ENCODE data around the gene SF3A2. TPM values are rescaled to one million over a fixed set of nuclear protein-coding genes. Genes with fewer than 3 reads are reported as not detected.
"Not testable (repeated sequence)": the region's sequence is repeated elsewhere in the genome, so short reads cannot be mapped to it uniquely, and the experiment has no call there.

Gene SF3A2
- total RNA-seq, 1 donor from 2014 or later: 156 TPM

DNA sequence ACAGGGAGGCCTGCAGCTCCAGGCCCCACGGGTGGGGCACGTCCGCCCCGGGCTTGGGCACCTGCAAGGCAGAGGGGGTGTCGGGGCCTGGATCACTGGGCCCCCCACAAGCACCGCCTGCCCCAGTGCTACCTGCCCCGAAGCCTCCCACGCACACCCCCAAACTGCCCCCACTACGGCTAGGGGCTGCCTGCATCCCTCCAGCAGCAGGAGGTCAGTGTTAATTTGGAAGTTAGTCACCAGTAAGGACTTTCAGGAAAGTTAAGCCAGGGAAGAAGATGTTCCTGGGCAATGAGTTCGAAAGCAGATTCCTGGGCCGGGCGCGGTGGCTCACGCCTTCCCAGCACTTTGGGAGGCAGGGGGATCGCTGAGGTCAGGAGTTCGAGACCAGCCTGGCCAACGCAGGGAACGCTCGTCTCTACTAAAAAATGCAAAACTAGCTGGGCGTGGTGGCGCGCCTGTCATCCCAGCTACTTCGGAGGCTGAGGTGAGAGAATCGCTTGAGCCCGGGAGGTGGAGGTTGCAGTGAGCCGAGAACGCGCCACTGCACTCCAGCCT is 39.9 kb downstream of the SF3A2 start:
- H3K4me3 Mint-ChIP-seq (ENCODE audit: low read depth): no peak overlapping the region

GRCh38 chr19:2277138-2277537 is 40.5 kb downstream of the SF3A2 start:
- peaks cover 11% of the 10 kb centered on the region for H3K36me3 Mint-ChIP-seq (ENCODE audit: insufficient read depth)
- peaks cover 6% of the 10 kb centered on the region for H3K27me3 Mint-ChIP-seq
- no peak overlapping the region for H3K27ac Mint-ChIP-seq
- no peaks in the 10 kb centered on the region for H3K9me3 Mint-ChIP-seq (ENCODE audit: low read depth)
- peaks cover 11% of the 10 kb centered on the region for H3K4me1 Mint-ChIP-seq (ENCODE audit: low read depth)
- TF ChIP-seq, protein P1, sequence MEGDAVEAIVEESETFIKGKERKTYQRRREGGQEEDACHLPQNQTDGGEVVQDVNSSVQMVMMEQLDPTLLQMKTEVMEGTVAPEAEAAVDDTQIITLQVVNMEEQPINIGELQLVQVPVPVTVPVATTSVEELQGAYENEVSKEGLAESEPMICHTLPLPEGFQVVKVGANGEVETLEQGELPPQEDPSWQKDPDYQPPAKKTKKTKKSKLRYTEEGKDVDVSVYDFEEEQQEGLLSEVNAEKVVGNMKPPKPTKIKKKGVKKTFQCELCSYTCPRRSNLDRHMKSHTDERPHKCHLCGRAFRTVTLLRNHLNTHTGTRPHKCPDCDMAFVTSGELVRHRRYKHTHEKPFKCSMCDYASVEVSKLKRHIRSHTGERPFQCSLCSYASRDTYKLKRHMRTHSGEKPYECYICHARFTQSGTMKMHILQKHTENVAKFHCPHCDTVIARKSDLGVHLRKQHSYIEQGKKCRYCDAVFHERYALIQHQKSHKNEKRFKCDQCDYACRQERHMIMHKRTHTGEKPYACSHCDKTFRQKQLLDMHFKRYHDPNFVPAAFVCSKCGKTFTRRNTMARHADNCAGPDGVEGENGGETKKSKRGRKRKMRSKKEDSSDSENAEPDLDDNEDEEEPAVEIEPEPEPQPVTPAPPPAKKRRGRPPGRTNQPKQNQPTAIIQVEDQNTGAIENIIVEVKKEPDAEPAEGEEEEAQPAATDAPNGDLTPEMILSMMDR (IDR thresholded peaks at IDR 0.05; ENCODE audit: unreplicated experiment): no peak
- no peak for DNase-seq (ENCODE audit: low spot score, unreplicated experiment)
- H3K4me3 Mint-ChIP-seq (ENCODE audit: low read depth): no peak overlapping the region

More for the DNA sequence above, 39.9 kb downstream of the SF3A2 start:
- Mint-ChIP-seq H3K27me3 (no peaks in the 10 kb centered on the region), H3K36me3 (ENCODE audit: insufficient read depth) (peaks cover 14% of the 10 kb centered on the region), H3K9me3 (ENCODE audit: low read depth) (no peaks in the 10 kb centered on the region), H3K4me1 (ENCODE audit: low read depth) (peaks cover 13% of the 10 kb centered on the region), H3K27ac (no peak overlapping the region)
- no peak for DNase-seq (ENCODE audit: low spot score, unreplicated experiment)
- TF ChIP-seq, protein P1 (IDR thresholded peaks at IDR 0.05; ENCODE audit: unreplicated experiment): no peak

DNA sequence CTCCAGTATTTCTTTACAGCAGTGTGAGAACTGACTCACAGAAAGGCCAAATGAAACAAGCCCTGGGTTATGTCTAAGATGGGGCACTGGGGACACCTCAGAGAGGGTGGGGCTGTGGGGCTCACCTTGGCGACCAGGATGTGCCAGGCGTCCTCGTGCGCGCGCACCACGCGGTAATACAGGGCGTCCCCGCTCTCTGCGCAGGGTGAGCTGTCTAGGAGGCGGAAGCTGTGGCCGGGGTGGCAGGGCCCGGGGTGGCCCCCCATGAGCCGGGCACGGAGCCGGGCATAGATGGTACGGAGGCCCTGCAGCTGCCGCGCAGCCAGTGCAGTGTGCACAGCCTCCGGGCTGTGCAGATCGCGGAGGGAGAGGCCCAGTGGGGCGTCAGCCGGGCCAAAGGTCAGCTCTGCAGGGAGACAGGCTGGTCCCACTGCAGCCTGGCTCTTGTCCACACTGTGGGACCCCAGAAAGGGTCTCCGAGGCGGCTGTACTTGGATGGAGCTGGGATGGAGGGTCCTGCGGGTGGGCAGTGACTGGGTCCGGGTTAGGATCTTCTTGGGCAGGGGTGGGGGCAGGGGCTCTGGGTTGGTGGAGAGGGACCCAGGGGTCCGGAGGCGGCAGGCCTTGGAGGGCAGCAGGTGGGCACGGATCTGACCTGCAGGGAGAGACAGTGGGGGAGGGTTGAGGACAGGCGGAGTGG is 42.0 kb downstream of the SF3A2 start:
- Mint-ChIP-seq H3K36me3 (ENCODE audit: insufficient read depth) (peaks cover 8% of the 10 kb centered on the region), H3K27ac (no peak overlapping the region), H3K27me3 (peaks cover 15% of the 10 kb centered on the region), H3K9me3 (ENCODE audit: low read depth) (no peaks in the 10 kb centered on the region), H3K4me1 (ENCODE audit: low read depth) (peaks cover 8% of the 10 kb centered on the region), H3K4me3 (ENCODE audit: low read depth) (no peak overlapping the region)
- no peak for DNase-seq (ENCODE audit: low spot score, unreplicated experiment)
- TF ChIP-seq, protein P1 (IDR thresholded peaks at IDR 0.05; ENCODE audit: unreplicated experiment): no peak

- no peak overlapping the region for H3K4me3 Mint-ChIP-seq (ENCODE audit: low read depth)
- DNase-seq (ENCODE audit: low spot score, unreplicated experiment): no peak
Observed at GRCh38 chr19:2280633-2281264, 44.1 kb downstream of the SF3A2 start.

GRCh38 chr19:2281265-2282061 is 44.8 kb downstream of the SF3A2 start:
- H3K4me3 Mint-ChIP-seq (ENCODE audit: low read depth): not testable (repeated sequence)

More at GRCh38 chr19:2280633-2281264, 44.1 kb downstream of the SF3A2 start:
- peaks cover 21% of the 10 kb centered on the region for H3K27me3 Mint-ChIP-seq
- peaks cover 2% of the 10 kb centered on the region for H3K36me3 Mint-ChIP-seq (ENCODE audit: insufficient read depth)
- no peak overlapping the region for H3K27ac Mint-ChIP-seq
- peaks cover 2% of the 10 kb centered on the region for H3K4me1 Mint-ChIP-seq (ENCODE audit: low read depth)
- TF ChIP-seq, protein P1 (IDR thresholded peaks at IDR 0.05; ENCODE audit: unreplicated experiment): no peak
- H3K9me3 Mint-ChIP-seq (ENCODE audit: low read depth): no peaks in the 10 kb centered on the region

More at GRCh38 chr19:2281265-2282061, 44.8 kb downstream of the SF3A2 start:
- H3K9me3 Mint-ChIP-seq (ENCODE audit: low read depth); H3K27ac Mint-ChIP-seq; H3K36me3 Mint-ChIP-seq (ENCODE audit: insufficient read depth); DNase-seq (ENCODE audit: low spot score, unreplicated experiment); H3K4me1 Mint-ChIP-seq (ENCODE audit: low read depth): not testable (repeated sequence)
- H3K27me3 Mint-ChIP-seq: peaks cover 26% of the 10 kb centered on the region
